HG03354 (cell line): ENCODE results near the gene ASH1L.
"Not testable (repeated sequence)": the region's sequence is repeated elsewhere in the genome, so short reads cannot be mapped to it uniquely, and the experiment has no call there.

Source experiments
- ATAC-seq: cut with Tn5 transposase; IDR thresholded peaks from one replicate; pipeline ENCODE4 v1.9.1; 2021; ENCODE audit warnings: mild to moderate bottlenecking; ENCODE audit not compliant: unreplicated experiment, poor library complexity, severe bottlenecking

ASH1L gene

GRCh38 chr1:155360051-155360450 is 202.6 kb downstream of the ASH1L start:
- ATAC-seq = no peak

- no peak for ATAC-seq
These were observed 210.0 kb downstream of the ASH1L start for GRCh38 chr1:155352631-155353030.

GRCh38 chr1:155342842-155343241 is 219.8 kb downstream of the ASH1L start:
- no peak for ATAC-seq

GRCh38 chr1:155339515-155340097 is 223.0 kb downstream of the ASH1L start:
- no peak for ATAC-seq

GRCh38 chr1:155334962-155335361 is 227.6 kb downstream of the ASH1L start:
- ATAC-seq = no peak

GRCh38 chr1:155329980-155330598 is 232.5 kb downstream of the ASH1L start:
- no peak for ATAC-seq

- not testable (repeated sequence) for ATAC-seq
These were observed 233.7 kb downstream of the ASH1L start for GRCh38 chr1:155328856-155329255.

GRCh38 chr1:155327981-155328380 is 234.6 kb downstream of the ASH1L start:
- ATAC-seq = no peak

GRCh38 chr1:155326631-155327037 is 236.0 kb downstream of the ASH1L start:
- no peak for ATAC-seq

GRCh38 chr1:155326020-155326526 is 236.5 kb downstream of the ASH1L start:
- ATAC-seq = no peak

- ATAC-seq = no peak
These were observed 237.1 kb downstream of the ASH1L start for GRCh38 chr1:155325603-155325893.

- ATAC-seq = peak; percentile 4
These were observed 237.6 kb downstream of the ASH1L start for GRCh38 chr1:155324717-155325602.

GRCh38 chr1:155324037-155324716 is 238.4 kb downstream of the ASH1L start:
- ATAC-seq = peak; percentile 65

- peak; percentile 42 for ATAC-seq
These were observed 238.9 kb downstream of the ASH1L start for GRCh38 chr1:155323729-155324036.

- peak; percentile 48 for ATAC-seq
These were observed 239.5 kb downstream of the ASH1L start for GRCh38 chr1:155322953-155323728.

GRCh38 chr1:155322571-155322952 is 240.0 kb downstream of the ASH1L start:
- no peak for ATAC-seq

GRCh38 chr1:155321639-155322503 is 240.7 kb downstream of the ASH1L start:
- ATAC-seq = no peak

- no peak for ATAC-seq
These were observed 241.7 kb downstream of the ASH1L start, which contains the start of gene RUSC1 for GRCh38 chr1:155320661-155321617. Gene RUSC1 (plus strand): TSS chr1:155320894. CDS start chr1:155321774, 880 bp downstream.
